ENCODE data around the gene WWC2. TPM values are rescaled to one million over a fixed set of nuclear protein-coding genes. Genes with fewer than 3 reads are reported as not detected.

The WWC2 gene
- total and polyA plus RNA-seq, 2 experiments from 2014 or later, result 18.8 to 30.2 TPM

DNA sequence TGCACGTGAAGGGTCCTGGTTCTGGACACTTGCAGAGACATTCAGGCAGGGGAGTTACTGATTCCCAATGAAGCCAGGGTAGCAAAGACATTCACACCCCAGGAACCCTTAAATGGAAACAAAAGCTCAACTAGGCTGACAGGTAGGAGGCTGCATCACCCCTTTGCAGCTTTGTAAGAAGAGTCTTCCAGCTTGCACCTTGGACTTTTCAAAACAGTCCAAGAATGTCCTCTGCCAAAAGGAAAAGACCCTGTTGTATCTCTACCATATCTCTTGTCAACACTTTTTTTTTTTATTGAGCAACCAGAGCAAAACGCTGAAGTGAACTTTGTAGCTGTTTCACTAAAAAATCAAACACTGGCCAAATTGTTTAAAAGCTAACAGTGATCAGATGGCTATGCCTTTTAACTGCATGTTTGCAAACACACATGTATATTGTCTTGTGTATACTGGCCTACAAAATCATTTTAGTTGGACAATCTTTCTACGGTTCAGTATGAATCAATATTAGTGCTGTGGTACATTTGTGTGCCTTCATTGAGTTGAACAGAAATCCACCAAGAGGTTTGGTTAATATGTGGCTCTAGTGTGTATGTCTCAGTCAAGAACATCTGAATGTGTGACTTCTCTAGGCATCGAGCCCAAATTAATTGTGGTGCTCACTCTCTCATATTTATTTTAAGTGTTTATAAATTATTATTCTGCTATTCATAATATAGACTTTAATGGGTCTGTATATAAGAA lies 18.5 kb upstream of the WWC2 start:
- Histone ChIP-seq H3K27ac (no peak overlapping the region), H3K4me1 (ENCODE audit: low read depth) (no peaks in the 10 kb centered on the region), H3K4me3 (no peak overlapping the region), H3K36me3 (no peaks in the 10 kb centered on the region), H3K9me3 (ENCODE audit: low read depth) (no peaks in the 10 kb centered on the region), H3K27me3 (no peaks in the 10 kb centered on the region)
- TF ChIP-seq, protein P1, sequence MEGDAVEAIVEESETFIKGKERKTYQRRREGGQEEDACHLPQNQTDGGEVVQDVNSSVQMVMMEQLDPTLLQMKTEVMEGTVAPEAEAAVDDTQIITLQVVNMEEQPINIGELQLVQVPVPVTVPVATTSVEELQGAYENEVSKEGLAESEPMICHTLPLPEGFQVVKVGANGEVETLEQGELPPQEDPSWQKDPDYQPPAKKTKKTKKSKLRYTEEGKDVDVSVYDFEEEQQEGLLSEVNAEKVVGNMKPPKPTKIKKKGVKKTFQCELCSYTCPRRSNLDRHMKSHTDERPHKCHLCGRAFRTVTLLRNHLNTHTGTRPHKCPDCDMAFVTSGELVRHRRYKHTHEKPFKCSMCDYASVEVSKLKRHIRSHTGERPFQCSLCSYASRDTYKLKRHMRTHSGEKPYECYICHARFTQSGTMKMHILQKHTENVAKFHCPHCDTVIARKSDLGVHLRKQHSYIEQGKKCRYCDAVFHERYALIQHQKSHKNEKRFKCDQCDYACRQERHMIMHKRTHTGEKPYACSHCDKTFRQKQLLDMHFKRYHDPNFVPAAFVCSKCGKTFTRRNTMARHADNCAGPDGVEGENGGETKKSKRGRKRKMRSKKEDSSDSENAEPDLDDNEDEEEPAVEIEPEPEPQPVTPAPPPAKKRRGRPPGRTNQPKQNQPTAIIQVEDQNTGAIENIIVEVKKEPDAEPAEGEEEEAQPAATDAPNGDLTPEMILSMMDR (IDR thresholded peaks at IDR 0.05; ENCODE audit: low read depth, low read length), result no peak
- DNase-seq (ENCODE audit: low read depth in 1 of 2, low spot score in 1 of 2), result no peak

DNA sequence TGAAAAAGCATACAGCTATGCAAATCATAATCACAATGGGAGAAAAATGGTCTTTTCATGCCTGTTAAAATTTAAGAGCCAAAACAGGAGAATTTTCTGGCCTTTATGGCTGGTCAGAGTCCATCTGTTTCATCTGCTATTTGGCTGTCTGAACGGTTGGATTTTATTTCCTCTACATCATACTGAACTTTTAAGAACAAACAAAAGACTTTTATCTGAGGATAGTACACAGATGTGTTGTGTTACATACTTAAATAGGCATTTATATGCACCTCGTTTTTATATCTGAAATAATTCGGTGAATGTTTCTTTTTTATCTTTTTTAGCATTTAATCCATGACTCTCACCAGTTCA lies 18.0 kb upstream of the WWC2 start:
- Histone ChIP-seq H3K4me3 (no peak overlapping the region), H3K27ac (no peak overlapping the region), H3K27me3 (no peaks in the 10 kb centered on the region), H3K9me3 (ENCODE audit: low read depth) (no peaks in the 10 kb centered on the region), H3K36me3 (no peaks in the 10 kb centered on the region), H3K4me1 (ENCODE audit: low read depth) (no peaks in the 10 kb centered on the region)
- DNase-seq (ENCODE audit: low read depth in 1 of 2, low spot score in 1 of 2), result no peak
- TF ChIP-seq, protein P1 (IDR thresholded peaks at IDR 0.05; ENCODE audit: low read depth, low read length), result no peak

DNA sequence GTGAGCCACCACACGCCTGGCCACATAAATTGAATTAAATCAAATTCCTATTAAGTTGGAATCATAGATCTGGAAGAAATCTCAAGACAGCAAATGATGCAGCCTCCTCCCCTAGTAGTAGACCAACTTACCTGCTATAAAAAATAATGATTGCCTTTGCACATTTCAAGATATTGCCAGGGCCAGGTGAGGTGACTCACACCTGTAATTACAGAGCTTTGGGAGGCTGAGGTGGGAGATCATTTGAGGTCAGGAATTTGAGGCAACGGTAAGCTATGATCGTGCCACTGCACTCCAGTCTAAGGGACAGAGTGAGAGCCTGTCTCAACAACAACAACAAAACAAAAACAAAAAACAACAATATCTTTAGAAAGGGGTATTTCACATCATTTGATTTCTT lies 17.0 kb upstream of the WWC2 start:
- H3K4me1 ChIP-seq (ENCODE audit: low read depth), result no peaks in the 10 kb centered on the region
- no peak overlapping the region for H3K27ac ChIP-seq

DNA sequence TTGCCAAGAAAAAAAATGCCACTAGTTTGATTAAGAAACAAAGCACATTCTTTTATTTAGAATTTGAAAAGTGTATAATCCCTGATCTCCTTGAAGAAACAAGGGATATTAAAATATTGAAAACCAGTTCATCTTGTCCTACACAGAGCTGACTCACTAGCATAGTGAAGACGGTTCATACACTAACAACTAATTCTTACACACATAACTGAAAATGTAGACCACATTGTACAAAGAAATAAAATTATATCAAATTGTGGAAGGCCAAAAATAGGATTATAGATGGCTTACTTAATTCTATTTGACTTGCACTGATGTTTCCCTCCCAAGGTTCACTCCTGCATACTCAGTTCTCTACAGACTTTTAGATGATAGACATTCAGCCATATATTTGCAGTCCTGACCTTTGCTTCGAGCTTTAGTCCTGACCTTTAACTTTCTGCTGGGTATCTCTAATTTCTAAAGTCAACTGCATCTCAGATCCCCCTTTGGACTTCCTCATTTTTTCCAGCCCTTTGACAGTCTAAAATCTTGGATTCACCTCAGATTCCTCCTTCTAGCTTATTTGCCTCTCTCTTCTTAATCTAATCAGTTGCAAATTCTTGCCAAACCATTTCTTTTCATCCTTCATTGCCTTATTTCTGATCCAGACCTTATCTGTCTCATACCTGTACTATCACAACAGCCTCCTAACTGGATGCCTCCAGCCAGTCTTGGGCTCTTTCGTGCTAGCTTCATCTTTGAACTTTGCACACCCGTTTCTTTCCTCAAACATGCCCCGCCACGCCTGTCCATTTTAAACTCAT lies 4.5 kb upstream of the WWC2 start:
- Histone ChIP-seq H3K27ac (no peak overlapping the region), H3K36me3 (no peaks in the 10 kb centered on the region), H3K27me3 (peaks cover 20% of the 10 kb centered on the region), H3K9me3 (ENCODE audit: low read depth) (no peaks in the 10 kb centered on the region), H3K4me1 (ENCODE audit: low read depth) (no peaks in the 10 kb centered on the region), H3K4me3 (no peak overlapping the region)
- TF ChIP-seq, protein P1 (IDR thresholded peaks at IDR 0.05; ENCODE audit: low read depth, low read length), result no peak
- DNase-seq (ENCODE audit: low read depth in 1 of 2, low spot score in 1 of 2), result no peak

More for the DNA sequence above, 17.0 kb upstream of the WWC2 start:
- no peaks in the 10 kb centered on the region for H3K36me3 ChIP-seq
- H3K9me3 ChIP-seq (ENCODE audit: low read depth), result no peaks in the 10 kb centered on the region
- TF ChIP-seq, protein P1 (IDR thresholded peaks at IDR 0.05; ENCODE audit: low read depth, low read length), result no peak
- no peak for DNase-seq (ENCODE audit: low read depth in 1 of 2, low spot score in 1 of 2)
- H3K27me3 ChIP-seq, result no peaks in the 10 kb centered on the region
- no peak overlapping the region for H3K4me3 ChIP-seq

DNA sequence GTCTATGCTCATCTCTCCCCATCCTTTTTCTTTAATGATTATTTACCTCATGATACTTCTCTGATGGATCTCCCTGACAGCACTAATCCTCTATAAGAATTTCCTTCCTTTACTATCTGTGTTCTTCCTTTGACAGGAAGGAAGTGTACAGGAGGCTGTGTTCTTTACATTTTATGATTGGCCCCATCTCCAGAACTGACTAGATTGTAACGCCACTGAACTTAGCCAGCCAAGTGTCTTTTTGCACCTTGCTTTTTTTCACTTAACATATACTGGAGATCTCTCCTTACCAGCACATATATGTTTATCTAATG lies 3.9 kb upstream of the WWC2 start:
- H3K4me3 ChIP-seq, result no peak overlapping the region
- H3K36me3 ChIP-seq, result no peaks in the 10 kb centered on the region
- H3K9me3 ChIP-seq (ENCODE audit: low read depth), result no peaks in the 10 kb centered on the region
- H3K4me1 ChIP-seq (ENCODE audit: low read depth), result no peaks in the 10 kb centered on the region
- H3K27ac ChIP-seq, result no peak overlapping the region
- TF ChIP-seq, protein P1 (IDR thresholded peaks at IDR 0.05; ENCODE audit: low read depth, low read length), result no peak
- peaks cover 20% of the 10 kb centered on the region for H3K27me3 ChIP-seq
- no peak for DNase-seq (ENCODE audit: low read depth in 1 of 2, low spot score in 1 of 2)

All from cardiac muscle cell (in vitro differentiated cells and primary cell).